Measurements from ENCODE around the gene C6orf136. TPM values are rescaled to one million over a fixed set of nuclear protein-coding genes. Genes with fewer than 3 reads are reported as not detected.

The C6orf136 gene
- total and polyA plus RNA-seq, 10 of the 15 experiments (the other 5 are each of a cell fraction or from before 2014, with no cell fraction given) = 5.2 to 24.1 (median 14.9) TPM

DNA sequence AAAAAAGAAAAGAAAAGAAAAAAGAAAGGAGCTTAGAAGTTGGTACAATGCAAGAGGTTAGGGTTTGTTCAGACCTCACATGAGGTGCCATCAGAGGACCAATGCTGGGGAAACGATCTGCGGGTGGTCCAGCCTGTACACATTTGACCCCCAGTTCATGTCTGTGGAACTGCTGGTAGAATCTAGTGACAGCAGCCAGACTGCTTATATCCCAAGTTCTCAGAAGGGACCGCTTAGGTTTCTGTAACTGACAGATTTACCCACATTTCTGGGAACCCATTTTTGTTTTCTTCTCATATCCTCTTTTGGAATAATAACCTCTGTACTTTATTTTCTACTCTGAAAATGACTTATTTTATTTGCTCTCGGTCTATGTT lies 34.8 kb downstream of the C6orf136 start:
- intact Hi-C loops (cut with micrococcal nuclease; ENCODE audit: unreplicated experiment) (loop anchor here (1.0 to 5.0 kb wide), 3 partner anchors 36 to 196 kb away; partner anchors contain the start of gene MDC1), in situ Hi-C loops (cut with MboI) (loop anchor here (5.0 kb wide), 2 partner anchors 36 to 141 kb away; partner anchors contain the start of gene MDC1)
- SMC1A ChIA-PET (ENCODE audit: uncharacterized antibody, unreplicated experiment) = interaction anchor here (1.2 to 11.3 kb wide), 6 partner anchors 9 to 232 kb away, joined by 3 to 265 read pairs (median 4); partner anchors contain the start of genes DHX16, MDC1, TUBB and VARS2
- H3K4me3 ChIP-seq = peak overlapping the region; percentile 100
- peaks cover 7 to 15% of the 10 kb centered on the region in 2 experiments for H3K36me3 ChIP-seq (ENCODE audit: control insufficient read depth in 2 of 2, insufficient read depth in 2 of 2, low read length in 1 of 2)
- TF ChIP-seq SPI1 (IDR thresholded peaks at IDR 0.05; ENCODE audit: borderline replicate concordance, insufficient read depth, low read depth, low read length) (peak; percentile 54; the same call in 1 of the 2 replicates), ZZZ3 (IDR thresholded peaks at IDR 0.05; ENCODE audit: control insufficient read depth, insufficient read length, low read depth) (no peak)
- H3K27ac ChIP-seq (ENCODE audit: control insufficient read depth, insufficient read depth) = peak overlapping the region; percentile 94
- CTCF ChIA-PET = interaction anchor here (0.7 to 9.5 kb wide), 4 partner anchors 44 to 150 kb away, joined by 3 to 487 read pairs (median 3); partner anchors contain the start of genes MDC1 and TUBB
- ATAC-seq (no peak), DNase-seq (ENCODE audit: low read depth, low spot score) (no peak), FAIRE-seq (no peak)
- H3K9ac ChIP-seq (ENCODE audit: control insufficient read depth, insufficient read depth, low read length) = peak overlapping the region; percentile 75
- H3K27me3 ChIP-seq (replicated peaks in 1 of 2; ENCODE audit: control insufficient read depth in 2 of 2, insufficient read depth in 2 of 2, low read length in 1 of 2) = no peaks in the 10 kb centered on the region
- RAD21 ChIA-PET (ENCODE audit: unreplicated experiment) = interaction anchor here (0.8 to 14.2 kb wide), 9 partner anchors 9 to 232 kb away, joined by 3 to 232 read pairs (median 4); partner anchors contain the start of genes MDC1, NRM, TUBB and VARS2
- BruUV-seq (replicated peaks) = TSS peak; percentile 8
- H3K4me1 ChIP-seq (ENCODE audit: control insufficient read depth, insufficient read depth, low read length) = peaks cover 8% of the 10 kb centered on the region
- no peak overlapping the region for H2AFZ ChIP-seq (ENCODE audit: control insufficient read depth, low read depth, low read length)
- H3K9me3 ChIP-seq (replicated peaks; ENCODE audit: control insufficient read depth, insufficient read depth, low read length) = no peaks in the 10 kb centered on the region
- peaks cover 5% of the 10 kb centered on the region; the same call in 1 of the 2 replicates for H4K20me1 ChIP-seq (ENCODE audit: control insufficient read depth, insufficient read depth)
- 0% methylated on average over 4 of the region's 4 CpGs for WGBS (ENCODE audit: insufficient coverage, insufficient replicate concordance, low lambda C conversion rate, missing lambda C conversion rate)
- H3K4me2 ChIP-seq (ENCODE audit: control insufficient read depth, insufficient read depth) = peak overlapping the region; percentile 89
- H3K79me2 ChIP-seq (ENCODE audit: control insufficient read depth, insufficient read depth, low read length) = peaks cover 84% of the 10 kb centered on the region
- POLR2A ChIA-PET = interaction anchor here (0.6 to 9.5 kb wide), 9 partner anchors 8 to 195 kb away, joined by 3 to 200 read pairs (median 6); partner anchors contain the start of genes DHX16, MDC1, NRM and TUBB
